Head of caudate nucleus (tissue), 42 donors: ENCODE measurements around the gene LAMA1.
"Not testable (repeated sequence)": the region's sequence is repeated elsewhere in the genome, so short reads cannot be mapped to it uniquely, and the experiment has no call there.

Experiments
- DNase-seq, 42 donors: peaks; one replicate each; pipeline versions ENCODE4 v3.0.0 to v3.0.0-alpha.2; 2020 to 2021; ENCODE audit warnings: mixed read lengths in 7 of 42
- intact Hi-C: fragments of 100-400 bp; cut with DNase I; formaldehyde crosslinking; loops from one replicate; pipeline ENCODE4 v1.15.0; 2022

The LAMA1 gene, protein sequence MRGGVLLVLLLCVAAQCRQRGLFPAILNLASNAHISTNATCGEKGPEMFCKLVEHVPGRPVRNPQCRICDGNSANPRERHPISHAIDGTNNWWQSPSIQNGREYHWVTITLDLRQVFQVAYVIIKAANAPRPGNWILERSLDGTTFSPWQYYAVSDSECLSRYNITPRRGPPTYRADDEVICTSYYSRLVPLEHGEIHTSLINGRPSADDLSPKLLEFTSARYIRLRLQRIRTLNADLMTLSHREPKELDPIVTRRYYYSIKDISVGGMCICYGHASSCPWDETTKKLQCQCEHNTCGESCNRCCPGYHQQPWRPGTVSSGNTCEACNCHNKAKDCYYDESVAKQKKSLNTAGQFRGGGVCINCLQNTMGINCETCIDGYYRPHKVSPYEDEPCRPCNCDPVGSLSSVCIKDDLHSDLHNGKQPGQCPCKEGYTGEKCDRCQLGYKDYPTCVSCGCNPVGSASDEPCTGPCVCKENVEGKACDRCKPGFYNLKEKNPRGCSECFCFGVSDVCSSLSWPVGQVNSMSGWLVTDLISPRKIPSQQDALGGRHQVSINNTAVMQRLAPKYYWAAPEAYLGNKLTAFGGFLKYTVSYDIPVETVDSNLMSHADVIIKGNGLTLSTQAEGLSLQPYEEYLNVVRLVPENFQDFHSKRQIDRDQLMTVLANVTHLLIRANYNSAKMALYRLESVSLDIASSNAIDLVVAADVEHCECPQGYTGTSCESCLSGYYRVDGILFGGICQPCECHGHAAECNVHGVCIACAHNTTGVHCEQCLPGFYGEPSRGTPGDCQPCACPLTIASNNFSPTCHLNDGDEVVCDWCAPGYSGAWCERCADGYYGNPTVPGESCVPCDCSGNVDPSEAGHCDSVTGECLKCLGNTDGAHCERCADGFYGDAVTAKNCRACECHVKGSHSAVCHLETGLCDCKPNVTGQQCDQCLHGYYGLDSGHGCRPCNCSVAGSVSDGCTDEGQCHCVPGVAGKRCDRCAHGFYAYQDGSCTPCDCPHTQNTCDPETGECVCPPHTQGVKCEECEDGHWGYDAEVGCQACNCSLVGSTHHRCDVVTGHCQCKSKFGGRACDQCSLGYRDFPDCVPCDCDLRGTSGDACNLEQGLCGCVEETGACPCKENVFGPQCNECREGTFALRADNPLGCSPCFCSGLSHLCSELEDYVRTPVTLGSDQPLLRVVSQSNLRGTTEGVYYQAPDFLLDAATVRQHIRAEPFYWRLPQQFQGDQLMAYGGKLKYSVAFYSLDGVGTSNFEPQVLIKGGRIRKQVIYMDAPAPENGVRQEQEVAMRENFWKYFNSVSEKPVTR (N-terminal part only)

GRCh38 chr18:7117390-7118355 is at the start of gene LAMA1:
Gene LAMA1, minus strand, starts transcription at chr18:7117797. Its CDS starts 77 bp downstream, at chr18:7117720.
- DNase-seq, result peak in 21 of 42 donors; percentile 8 to 60 (median 33)
- intact Hi-C loops, result no loop called here

DNA sequence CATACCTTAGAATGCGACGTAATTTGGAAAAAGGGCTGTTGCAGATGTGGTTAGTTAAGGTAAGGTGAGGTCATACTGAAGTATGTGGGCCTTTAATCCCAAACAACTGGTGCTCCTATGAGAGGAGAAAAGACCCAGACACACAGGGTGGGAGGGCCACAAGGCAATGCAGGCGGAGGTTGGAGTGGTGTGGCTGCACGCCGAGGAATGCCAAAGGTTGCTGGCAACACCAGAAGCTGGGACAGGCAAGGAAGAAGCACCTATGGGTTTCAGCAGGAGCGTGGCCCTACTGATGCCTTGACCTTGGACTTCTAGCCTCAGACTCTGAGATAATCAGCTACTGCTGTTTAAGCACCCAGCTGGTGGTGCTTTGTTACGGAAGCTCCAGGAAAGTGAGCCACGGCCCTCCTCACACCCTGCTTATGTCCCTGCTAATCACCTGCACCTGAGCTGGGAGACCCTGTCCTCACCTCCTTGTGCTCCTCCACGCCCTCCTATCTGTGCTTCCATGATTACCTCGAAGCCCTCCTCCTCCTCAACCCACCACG is 48.3 kb upstream of the LAMA1 start:
- intact Hi-C loops, result no loop called here
- DNase-seq, result no peak

DNA sequence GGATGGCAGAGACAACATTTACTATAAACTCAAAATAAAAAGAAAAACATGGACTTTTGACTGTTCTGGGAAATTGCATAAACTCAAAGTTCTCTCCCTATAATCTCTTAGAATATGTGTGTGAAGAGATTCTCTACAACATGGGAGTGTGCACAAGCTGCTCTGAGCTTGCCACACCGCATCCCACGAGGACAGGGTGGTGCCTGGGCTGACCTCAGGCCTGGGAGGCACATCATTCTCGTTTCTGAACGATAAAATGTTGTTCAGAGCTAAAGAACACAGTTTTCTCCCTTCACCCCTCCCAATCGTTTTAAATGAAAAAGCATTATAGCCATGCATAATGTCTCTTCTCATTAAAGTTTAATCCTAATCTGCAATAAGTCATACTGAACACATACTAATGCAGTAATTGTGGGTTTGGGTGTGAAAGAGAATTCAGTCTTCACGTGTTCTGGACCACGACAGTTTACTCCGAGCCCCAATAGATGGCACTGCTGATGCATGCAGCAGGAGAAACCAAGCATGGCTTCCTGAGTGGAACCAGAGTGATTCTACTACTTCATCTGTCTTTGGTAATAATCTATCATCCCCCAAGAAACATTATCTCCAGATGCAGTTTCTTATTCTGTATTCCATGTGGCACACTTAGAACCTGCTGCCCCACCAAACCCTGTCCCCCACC is 46.9 kb upstream of the LAMA1 start:
- intact Hi-C loops, result no loop called here
- DNase-seq, result peak in 23 of 42 donors; percentile 18 to 64 (median 33)

DNA sequence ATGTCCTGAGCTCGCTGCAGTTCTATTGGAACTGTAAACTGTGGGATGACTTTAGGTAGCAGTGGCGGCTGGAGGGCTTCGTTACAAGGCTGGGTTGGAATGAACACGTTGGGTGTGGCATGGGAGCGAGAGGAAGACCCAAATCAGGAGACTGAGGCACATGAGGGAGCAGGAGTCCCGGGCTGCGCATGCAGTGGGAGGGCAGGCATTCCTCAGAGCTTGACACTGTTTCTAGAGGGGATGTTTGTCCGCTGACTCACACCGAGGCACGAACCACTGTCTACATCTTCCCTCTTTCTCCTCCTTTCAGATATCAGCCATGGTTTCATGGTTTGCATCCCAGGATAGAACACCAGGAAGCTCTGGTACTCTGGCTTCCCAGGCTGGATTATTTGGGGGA is 40.6 kb upstream of the LAMA1 start:
- intact Hi-C loops, result no loop called here
- DNase-seq, result no peak

DNA sequence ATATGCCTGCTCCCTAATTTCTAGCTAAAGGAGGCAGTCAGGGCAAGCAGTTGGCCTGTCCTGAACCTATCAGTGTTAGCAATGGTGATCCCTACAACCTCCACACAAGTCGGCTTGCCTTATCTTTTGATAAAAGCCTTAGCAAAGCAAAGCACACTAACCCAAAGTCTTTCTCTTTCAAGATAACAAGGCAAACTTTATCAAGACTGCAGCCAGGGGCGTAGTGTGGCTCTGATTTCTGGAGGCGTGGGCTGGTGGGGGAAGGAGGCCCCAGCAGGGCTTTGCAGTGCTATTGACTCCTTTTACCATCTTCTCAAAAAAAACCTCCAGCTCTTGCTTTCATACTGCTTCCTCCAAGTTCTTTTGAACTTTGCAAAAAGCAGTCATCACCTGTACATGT is 40.2 kb upstream of the LAMA1 start:
- intact Hi-C loops, result no loop called here
- DNase-seq, result no peak

GRCh38 chr18:7155887-7156286 is 38.3 kb upstream of the LAMA1 start:
- intact Hi-C loops, result no loop called here
- peak in 1 of 42 donors; percentile 9 for DNase-seq

GRCh38 chr18:7155092-7155491 is 37.5 kb upstream of the LAMA1 start:
- DNase-seq, result peak in 2 of 42 donors; percentile 32 to 42
- intact Hi-C loops, result no loop called here

DNA sequence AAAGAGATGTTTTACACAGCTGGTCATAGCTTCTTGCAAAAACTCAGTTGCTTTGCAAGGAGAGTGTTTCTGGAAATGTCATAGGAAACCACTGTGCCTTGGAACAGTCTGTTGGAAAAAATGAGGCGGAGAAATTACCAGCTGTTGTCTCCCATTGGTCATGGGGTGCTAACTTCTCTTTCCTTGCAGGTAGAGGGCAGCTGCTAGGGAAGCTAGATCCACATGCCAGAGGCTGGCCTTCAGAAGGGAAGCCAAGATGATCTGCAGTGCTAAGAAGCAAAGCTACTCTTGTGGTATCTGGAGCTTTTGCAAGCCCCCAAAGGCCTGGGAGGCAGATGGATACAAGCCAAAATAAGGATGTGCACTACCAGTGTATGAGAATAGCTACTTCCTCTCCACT is 34.8 kb upstream of the LAMA1 start:
- peak in 1 of 42 donors; percentile 4 for DNase-seq
- intact Hi-C loops, result no loop called here

DNA sequence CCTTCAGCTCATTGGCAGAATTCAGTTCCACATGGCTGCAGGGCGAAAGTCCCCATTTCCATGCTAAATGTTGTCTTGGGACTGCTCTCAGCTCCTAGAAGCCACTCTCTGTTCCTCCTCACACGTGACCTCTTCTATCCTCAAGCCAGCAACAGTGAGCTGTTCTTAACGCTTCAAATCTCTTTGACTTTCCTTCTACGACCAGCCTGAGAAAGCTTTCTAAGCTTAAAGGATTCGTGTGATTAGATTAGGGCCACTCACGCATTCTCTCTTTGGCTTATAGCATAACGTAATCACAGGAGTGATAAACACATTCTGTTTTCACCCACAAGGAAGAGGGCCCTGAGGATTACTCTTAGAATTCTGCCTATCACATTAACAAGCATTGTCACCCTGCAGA is 29.8 kb upstream of the LAMA1 start:
- intact Hi-C loops, result no loop called here
- DNase-seq, result no peak

DNA sequence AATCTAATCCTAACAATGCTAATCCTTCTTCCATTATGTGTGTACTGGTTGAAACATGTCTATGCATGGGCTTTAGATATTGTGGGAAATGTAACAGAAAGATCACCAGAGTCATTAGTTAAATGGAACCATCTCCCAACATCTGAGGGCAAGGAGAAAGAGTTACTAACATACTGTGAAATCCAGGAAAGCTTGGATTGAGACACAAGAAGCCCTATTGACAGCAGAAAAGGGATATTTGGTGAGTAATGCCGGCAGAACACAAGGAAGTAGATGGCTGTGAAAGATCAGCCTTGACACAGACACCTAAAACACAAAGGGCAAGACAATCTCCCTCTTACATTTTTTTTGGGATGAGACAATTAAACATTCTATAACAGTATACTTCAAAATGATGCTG is 28.5 kb upstream of the LAMA1 start:
- intact Hi-C loops, result no loop called here
- no peak for DNase-seq

- DNase-seq, intact Hi-C loops: not testable (repeated sequence)
Observed at GRCh38 chr18:7144921-7145320, 27.3 kb upstream of the LAMA1 start.

- intact Hi-C loops, result no loop called here
- no peak for DNase-seq
Observed at GRCh38 chr18:7141287-7141686, 23.7 kb upstream of the LAMA1 start.

GRCh38 chr18:7139409-7139808 is 21.8 kb upstream of the LAMA1 start:
- intact Hi-C loops, result no loop called here
- no peak for DNase-seq

- intact Hi-C loops, result no loop called here
- DNase-seq, result peak in 1 of 42 donors; percentile 3
Observed at GRCh38 chr18:7133181-7133580, 15.6 kb upstream of the LAMA1 start.

- intact Hi-C loops, result no loop called here
- DNase-seq, result peak in 1 of 42 donors; percentile 3
Observed at GRCh38 chr18:7132356-7133150, 15.0 kb upstream of the LAMA1 start.

- DNase-seq, result peak in 1 of 42 donors; percentile 35
- intact Hi-C loops, result no loop called here
Observed at GRCh38 chr18:7122376-7122775, 4.8 kb upstream of the LAMA1 start.
